ENCODE data around the gene NTF3. TPM values are rescaled to one million over a fixed set of nuclear protein-coding genes. Genes with fewer than 3 reads are reported as not detected.

NTF3 gene
- total and polyA plus RNA-seq, 2 of the 8 experiments (the other 6 are each of a cell fraction or from before 2014, with no cell fraction given) = 1.4 to 2.3 TPM

DNA sequence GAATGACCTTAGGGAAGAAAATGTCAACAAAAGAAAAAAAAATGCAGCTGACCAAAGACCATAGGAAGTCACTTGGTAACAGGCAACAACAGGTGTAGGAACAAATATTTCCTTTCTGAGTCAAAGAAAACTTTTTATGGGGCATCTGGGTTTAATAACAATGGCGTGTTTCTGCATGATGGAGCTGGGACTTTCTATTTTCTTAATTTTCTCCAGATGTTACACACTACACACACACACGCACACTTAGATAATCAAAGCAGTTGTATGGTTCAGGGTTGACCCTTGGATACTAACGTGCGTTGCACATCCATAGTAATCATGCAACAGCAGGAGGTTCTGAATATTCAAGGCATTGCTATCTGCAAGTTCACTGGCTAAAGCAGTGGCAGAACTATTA, 47.9 kb upstream of the NTF3 start (continued):
- TF ChIP-seq, protein P1, sequence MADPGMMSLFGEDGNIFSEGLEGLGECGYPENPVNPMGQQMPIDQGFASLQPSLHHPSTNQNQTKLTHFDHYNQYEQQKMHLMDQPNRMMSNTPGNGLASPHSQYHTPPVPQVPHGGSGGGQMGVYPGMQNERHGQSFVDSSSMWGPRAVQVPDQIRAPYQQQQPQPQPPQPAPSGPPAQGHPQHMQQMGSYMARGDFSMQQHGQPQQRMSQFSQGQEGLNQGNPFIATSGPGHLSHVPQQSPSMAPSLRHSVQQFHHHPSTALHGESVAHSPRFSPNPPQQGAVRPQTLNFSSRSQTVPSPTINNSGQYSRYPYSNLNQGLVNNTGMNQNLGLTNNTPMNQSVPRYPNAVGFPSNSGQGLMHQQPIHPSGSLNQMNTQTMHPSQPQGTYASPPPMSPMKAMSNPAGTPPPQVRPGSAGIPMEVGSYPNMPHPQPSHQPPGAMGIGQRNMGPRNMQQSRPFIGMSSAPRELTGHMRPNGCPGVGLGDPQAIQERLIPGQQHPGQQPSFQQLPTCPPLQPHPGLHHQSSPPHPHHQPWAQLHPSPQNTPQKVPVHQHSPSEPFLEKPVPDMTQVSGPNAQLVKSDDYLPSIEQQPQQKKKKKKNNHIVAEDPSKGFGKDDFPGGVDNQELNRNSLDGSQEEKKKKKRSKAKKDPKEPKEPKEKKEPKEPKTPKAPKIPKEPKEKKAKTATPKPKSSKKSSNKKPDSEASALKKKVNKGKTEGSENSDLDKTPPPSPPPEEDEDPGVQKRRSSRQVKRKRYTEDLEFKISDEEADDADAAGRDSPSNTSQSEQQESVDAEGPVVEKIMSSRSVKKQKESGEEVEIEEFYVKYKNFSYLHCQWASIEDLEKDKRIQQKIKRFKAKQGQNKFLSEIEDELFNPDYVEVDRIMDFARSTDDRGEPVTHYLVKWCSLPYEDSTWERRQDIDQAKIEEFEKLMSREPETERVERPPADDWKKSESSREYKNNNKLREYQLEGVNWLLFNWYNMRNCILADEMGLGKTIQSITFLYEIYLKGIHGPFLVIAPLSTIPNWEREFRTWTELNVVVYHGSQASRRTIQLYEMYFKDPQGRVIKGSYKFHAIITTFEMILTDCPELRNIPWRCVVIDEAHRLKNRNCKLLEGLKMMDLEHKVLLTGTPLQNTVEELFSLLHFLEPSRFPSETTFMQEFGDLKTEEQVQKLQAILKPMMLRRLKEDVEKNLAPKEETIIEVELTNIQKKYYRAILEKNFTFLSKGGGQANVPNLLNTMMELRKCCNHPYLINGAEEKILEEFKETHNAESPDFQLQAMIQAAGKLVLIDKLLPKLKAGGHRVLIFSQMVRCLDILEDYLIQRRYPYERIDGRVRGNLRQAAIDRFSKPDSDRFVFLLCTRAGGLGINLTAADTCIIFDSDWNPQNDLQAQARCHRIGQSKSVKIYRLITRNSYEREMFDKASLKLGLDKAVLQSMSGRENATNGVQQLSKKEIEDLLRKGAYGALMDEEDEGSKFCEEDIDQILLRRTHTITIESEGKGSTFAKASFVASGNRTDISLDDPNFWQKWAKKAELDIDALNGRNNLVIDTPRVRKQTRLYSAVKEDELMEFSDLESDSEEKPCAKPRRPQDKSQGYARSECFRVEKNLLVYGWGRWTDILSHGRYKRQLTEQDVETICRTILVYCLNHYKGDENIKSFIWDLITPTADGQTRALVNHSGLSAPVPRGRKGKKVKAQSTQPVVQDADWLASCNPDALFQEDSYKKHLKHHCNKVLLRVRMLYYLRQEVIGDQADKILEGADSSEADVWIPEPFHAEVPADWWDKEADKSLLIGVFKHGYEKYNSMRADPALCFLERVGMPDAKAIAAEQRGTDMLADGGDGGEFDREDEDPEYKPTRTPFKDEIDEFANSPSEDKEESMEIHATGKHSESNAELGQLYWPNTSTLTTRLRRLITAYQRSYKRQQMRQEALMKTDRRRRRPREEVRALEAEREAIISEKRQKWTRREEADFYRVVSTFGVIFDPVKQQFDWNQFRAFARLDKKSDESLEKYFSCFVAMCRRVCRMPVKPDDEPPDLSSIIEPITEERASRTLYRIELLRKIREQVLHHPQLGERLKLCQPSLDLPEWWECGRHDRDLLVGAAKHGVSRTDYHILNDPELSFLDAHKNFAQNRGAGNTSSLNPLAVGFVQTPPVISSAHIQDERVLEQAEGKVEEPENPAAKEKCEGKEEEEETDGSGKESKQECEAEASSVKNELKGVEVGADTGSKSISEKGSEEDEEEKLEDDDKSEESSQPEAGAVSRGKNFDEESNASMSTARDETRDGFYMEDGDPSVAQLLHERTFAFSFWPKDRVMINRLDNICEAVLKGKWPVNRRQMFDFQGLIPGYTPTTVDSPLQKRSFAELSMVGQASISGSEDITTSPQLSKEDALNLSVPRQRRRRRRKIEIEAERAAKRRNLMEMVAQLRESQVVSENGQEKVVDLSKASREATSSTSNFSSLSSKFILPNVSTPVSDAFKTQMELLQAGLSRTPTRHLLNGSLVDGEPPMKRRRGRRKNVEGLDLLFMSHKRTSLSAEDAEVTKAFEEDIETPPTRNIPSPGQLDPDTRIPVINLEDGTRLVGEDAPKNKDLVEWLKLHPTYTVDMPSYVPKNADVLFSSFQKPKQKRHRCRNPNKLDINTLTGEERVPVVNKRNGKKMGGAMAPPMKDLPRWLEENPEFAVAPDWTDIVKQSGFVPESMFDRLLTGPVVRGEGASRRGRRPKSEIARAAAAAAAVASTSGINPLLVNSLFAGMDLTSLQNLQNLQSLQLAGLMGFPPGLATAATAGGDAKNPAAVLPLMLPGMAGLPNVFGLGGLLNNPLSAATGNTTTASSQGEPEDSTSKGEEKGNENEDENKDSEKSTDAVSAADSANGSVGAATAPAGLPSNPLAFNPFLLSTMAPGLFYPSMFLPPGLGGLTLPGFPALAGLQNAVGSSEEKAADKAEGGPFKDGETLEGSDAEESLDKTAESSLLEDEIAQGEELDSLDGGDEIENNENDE (IDR thresholded peaks at IDR 0.05; ENCODE audit: insufficient replicate concordance, low read length) = no peak
- no peak for TF ChIP-seq RNF2 (IDR thresholded peaks at IDR 0.05; ENCODE audit: borderline replicate concordance, low read depth, low read length, missing control alignments, poor library complexity, severe bottlenecking)
- TF ChIP-seq BRCA1 (IDR thresholded peaks at IDR 0.05; ENCODE audit: low read depth, low read length) = no peak
- TF ChIP-seq PHF8 (conservative IDR thresholded peaks at IDR 0.05; ENCODE audit: low read depth, low read length) = no peak
- no peak for TF ChIP-seq ASH2L (IDR thresholded peaks at IDR 0.05; ENCODE audit: low read length)
- no peak for TF ChIP-seq ZNF274 (IDR thresholded peaks at IDR 0.05; ENCODE audit: borderline replicate concordance, extremely low read depth, low read length)
- TF ChIP-seq RBBP5 (IDR thresholded peaks at IDR 0.05; ENCODE audit: borderline replicate concordance, low read depth, low read length) = no peak
- no peak for TF ChIP-seq SAP30 (IDR thresholded peaks at IDR 0.05; ENCODE audit: insufficient read depth, insufficient replicate concordance, low read length)
- no peak for TF ChIP-seq NRF1 (IDR thresholded peaks at IDR 0.05; ENCODE audit: low read depth, low read length)
- TF ChIP-seq EP300 (IDR thresholded peaks at IDR 0.05; ENCODE audit: borderline replicate concordance in 1 of 2, low read depth in 2 of 2, low read length in 2 of 2) = no peak
- TF ChIP-seq RXRA (IDR thresholded peaks at IDR 0.05; ENCODE audit: insufficient read depth, low read depth, low read length) = no peak
